GM12878 (cell line): ENCODE results near the gene MRPS9.

Source experiments
- DPF2 ChIP-seq: fragments of 450-650 bp; IDR thresholded peaks from 2 replicates; pipeline ENCODE4 v1.6.1; 2017; ENCODE audit warnings: mild to moderate bottlenecking
- TF ChIP-seq, protein P1 (sequence below), 3 experiments: IDR thresholded peaks in 2 of 3; conservative IDR thresholded peaks in 1 of 3; 2 replicates each; pipeline ENCODE4 v1.5.1; 2011; ENCODE audit warnings: low read depth in 3 of 3, low read length in 3 of 3, mild to moderate bottlenecking in 3 of 3, control low read depth in 2 of 3, moderate library complexity in 2 of 3, inconsistent platforms in 1 of 3, mixed read lengths in 1 of 3; ENCODE audit not compliant: control insufficient read depth in 2 of 3, insufficient read depth in 1 of 3; ENCODE audit errors: extremely low read depth in 1 of 3

DNA sequence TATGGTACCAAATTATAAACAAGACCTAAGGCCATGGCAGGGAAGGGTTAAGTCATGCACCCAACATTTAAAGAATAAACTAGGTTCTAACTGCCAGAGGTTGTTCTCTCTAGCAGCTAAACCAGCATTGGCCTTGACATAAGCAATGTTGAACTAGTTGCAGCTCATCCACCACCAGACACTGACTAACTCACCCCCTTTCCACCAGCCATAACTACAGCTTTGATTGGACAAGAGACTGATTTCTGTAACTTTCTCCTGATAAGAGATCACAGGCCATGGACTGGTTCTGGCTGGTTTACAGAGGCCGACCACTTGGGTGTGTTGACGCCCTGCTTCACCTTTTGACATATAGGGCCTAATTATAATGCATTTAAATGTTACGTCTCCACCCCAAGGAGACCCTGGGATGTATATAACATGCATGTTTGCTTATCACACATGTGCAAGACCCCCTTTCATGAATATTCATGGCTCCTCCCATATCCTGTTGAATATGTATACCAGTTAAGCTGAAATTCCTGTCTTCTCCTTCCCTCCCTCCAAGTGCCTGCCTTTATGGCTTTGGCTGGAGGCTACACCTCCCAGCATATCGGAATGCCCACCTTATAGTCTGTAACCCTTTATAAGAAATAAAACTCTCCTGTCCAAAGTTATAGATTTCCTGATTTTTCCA lies 75.9 kb downstream of the MRPS9 start:
- TF ChIP-seq, protein P1, sequence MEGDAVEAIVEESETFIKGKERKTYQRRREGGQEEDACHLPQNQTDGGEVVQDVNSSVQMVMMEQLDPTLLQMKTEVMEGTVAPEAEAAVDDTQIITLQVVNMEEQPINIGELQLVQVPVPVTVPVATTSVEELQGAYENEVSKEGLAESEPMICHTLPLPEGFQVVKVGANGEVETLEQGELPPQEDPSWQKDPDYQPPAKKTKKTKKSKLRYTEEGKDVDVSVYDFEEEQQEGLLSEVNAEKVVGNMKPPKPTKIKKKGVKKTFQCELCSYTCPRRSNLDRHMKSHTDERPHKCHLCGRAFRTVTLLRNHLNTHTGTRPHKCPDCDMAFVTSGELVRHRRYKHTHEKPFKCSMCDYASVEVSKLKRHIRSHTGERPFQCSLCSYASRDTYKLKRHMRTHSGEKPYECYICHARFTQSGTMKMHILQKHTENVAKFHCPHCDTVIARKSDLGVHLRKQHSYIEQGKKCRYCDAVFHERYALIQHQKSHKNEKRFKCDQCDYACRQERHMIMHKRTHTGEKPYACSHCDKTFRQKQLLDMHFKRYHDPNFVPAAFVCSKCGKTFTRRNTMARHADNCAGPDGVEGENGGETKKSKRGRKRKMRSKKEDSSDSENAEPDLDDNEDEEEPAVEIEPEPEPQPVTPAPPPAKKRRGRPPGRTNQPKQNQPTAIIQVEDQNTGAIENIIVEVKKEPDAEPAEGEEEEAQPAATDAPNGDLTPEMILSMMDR (IDR thresholded peaks at IDR 0.05 in 2 of 3, conservative IDR thresholded peaks at IDR 0.05 in 1 of 3; ENCODE audit: control insufficient read depth in 2 of 3, extremely low read depth in 1 of 3, insufficient read depth in 1 of 3, low read depth in 3 of 3, low read length in 3 of 3): no peak
- no peak for TF ChIP-seq DPF2
